A673 (cell line): ENCODE data around the gene FMR1. TPM values are rescaled to one million over a fixed set of nuclear protein-coding genes. Genes with fewer than 3 reads are reported as not detected.

Experiments
- BruUV-seq: library from RNA; stranded (reverse); fragments of 400-500 nt; replicated peaks from 2 replicates; lab custom pipeline; 2021; lab: Mats Ljungman, UMichigan
- CTCF ChIA-PET: fragments of 300-600 bp; sonication (Branson Sonifier 250); formaldehyde crosslinking; loops from one replicate; lab custom pipeline; 2022; ENCODE audit warnings: antibody characterized with exemption; lab: Charles Lee
- POLR2A ChIA-PET: fragments of 300-600 bp; sonication (Branson Sonifier 250); formaldehyde crosslinking; loops from one replicate; lab custom pipeline; 2022; ENCODE audit warnings: antibody characterized with exemption; ENCODE audit not compliant: low non-redundant PET; lab: Charles Lee
- DNase-seq: peaks from one replicate; pipeline ENCODE4 v3.0.0-alpha.2; 2015; ENCODE audit warnings: low spot score
- H3K27ac ChIP-seq: fragments of 200-600 bp; sonication (generic); 2 replicates; pipeline ENCODE4 v1.5.1; 2016; ENCODE audit warnings: mixed run types, low read depth, mild to moderate bottlenecking, mixed read lengths, antibody characterized with exemption, low read length; ENCODE audit not compliant: poor library complexity, severe bottlenecking
- H3K27me3 ChIP-seq: fragments of 200-600 bp; sonication (generic); replicated peaks from 2 replicates; pipeline ENCODE4 v1.6.1; 2017; ENCODE audit warnings: mixed run types, low read depth, mild to moderate bottlenecking, mixed read lengths, antibody characterized with exemption, low read length; ENCODE audit not compliant: insufficient read depth, poor library complexity
- H3K36me3 ChIP-seq: fragments of 200-600 bp; sonication (generic); 2 replicates; pipeline ENCODE4 v1.6.1; 2016; ENCODE audit warnings: mixed run types, mild to moderate bottlenecking, mixed read lengths, antibody characterized with exemption, low read length; ENCODE audit not compliant: insufficient read depth, poor library complexity, severe bottlenecking
- H3K4me1 ChIP-seq: fragments of 200-600 bp; sonication (generic); 2 replicates; pipeline ENCODE4 v1.6.1; 2017; ENCODE audit warnings: mixed run types, mild to moderate bottlenecking, mixed read lengths, antibody characterized with exemption, low read length; ENCODE audit not compliant: insufficient read depth, poor library complexity, severe bottlenecking
- H3K4me3 ChIP-seq: fragments of 200-600 bp; sonication (generic); 2 replicates; pipeline ENCODE4 v1.5.1; 2016; ENCODE audit warnings: low read depth, mixed run types, mild to moderate bottlenecking, mixed read lengths, low read length; ENCODE audit not compliant: poor library complexity, severe bottlenecking
- H3K9me3 ChIP-seq: fragments of 200-600 bp; sonication (generic); 2 replicates; pipeline ENCODE4 v1.6.1; 2016; ENCODE audit warnings: mixed run types, low read depth, mild to moderate bottlenecking, mixed read lengths, antibody characterized with exemption, low read length; ENCODE audit not compliant: poor library complexity, severe bottlenecking
- EZH2 ChIP-seq: fragments of 200-600 bp; sonication (generic); IDR thresholded peaks from 2 replicates; pipeline ENCODE4 v1.6.1; 2017; ENCODE audit warnings: borderline replicate concordance, low read depth, mild to moderate bottlenecking, mixed read lengths, antibody characterized with exemption, low read length; ENCODE audit not compliant: poor library complexity, severe bottlenecking
- intact Hi-C: fragments of 100-400 bp; cut with micrococcal nuclease; formaldehyde crosslinking; loops from one replicate; pipeline ENCODE4 v1.10.0; 2022; ENCODE audit not compliant: unreplicated experiment
- total RNA-seq: library from RNA; stranded (reverse); gene quantifications from 2 replicates; pipeline ENCODE4 v1.2.3, GENCODE V29; 2021
- TF ChIP-seq, protein P1 (sequence below): fragments of 300-800, 200-600 bp; sonication (generic); conservative IDR thresholded peaks from 2 replicates; pipeline ENCODE4 v1.5.1; 2017; ENCODE audit warnings: low read depth, mild to moderate bottlenecking, antibody characterized with exemption, low read length, moderate library complexity, mixed read lengths

Gene FMR1
- total RNA-seq, 1 experiment from 2014 or later = 77.4 TPM

DNA sequence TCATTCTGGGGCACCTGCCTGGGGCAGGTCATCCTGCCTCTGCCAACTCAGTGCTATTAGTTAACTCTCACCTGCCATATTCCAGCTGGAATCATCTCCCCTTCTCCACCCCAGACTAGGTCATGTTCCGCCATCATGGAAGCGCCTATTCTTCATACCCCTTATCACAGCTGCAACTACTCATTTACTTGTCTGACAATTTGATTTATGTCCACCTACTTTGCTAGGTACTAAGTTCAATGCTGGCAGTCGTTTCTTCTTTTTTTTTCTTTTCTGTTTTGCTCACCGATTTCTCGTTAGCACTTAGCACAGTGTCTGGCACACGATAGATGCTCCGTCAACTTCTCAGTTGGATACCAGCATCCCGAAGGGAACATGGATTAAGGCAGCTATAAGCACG, 1.1 kb upstream of the FMR1 start:
- TF ChIP-seq, protein P1, sequence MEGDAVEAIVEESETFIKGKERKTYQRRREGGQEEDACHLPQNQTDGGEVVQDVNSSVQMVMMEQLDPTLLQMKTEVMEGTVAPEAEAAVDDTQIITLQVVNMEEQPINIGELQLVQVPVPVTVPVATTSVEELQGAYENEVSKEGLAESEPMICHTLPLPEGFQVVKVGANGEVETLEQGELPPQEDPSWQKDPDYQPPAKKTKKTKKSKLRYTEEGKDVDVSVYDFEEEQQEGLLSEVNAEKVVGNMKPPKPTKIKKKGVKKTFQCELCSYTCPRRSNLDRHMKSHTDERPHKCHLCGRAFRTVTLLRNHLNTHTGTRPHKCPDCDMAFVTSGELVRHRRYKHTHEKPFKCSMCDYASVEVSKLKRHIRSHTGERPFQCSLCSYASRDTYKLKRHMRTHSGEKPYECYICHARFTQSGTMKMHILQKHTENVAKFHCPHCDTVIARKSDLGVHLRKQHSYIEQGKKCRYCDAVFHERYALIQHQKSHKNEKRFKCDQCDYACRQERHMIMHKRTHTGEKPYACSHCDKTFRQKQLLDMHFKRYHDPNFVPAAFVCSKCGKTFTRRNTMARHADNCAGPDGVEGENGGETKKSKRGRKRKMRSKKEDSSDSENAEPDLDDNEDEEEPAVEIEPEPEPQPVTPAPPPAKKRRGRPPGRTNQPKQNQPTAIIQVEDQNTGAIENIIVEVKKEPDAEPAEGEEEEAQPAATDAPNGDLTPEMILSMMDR = no peak
- TF ChIP-seq EZH2 = no peak
- ChIA-PET POLR2A (no interaction called here), CTCF (no interaction called here)
- Histone ChIP-seq H3K27ac (no peak overlapping the region), H3K27me3 (no peaks in the 10 kb centered on the region), H3K4me3 (no peak overlapping the region), H3K9me3 (no peaks in the 10 kb centered on the region), H3K4me1 (no peaks in the 10 kb centered on the region), H3K36me3 (no peaks in the 10 kb centered on the region)
- BruUV-seq = no TSS peak
- DNase-seq = no peak
- intact Hi-C loops = no loop called here

DNA sequence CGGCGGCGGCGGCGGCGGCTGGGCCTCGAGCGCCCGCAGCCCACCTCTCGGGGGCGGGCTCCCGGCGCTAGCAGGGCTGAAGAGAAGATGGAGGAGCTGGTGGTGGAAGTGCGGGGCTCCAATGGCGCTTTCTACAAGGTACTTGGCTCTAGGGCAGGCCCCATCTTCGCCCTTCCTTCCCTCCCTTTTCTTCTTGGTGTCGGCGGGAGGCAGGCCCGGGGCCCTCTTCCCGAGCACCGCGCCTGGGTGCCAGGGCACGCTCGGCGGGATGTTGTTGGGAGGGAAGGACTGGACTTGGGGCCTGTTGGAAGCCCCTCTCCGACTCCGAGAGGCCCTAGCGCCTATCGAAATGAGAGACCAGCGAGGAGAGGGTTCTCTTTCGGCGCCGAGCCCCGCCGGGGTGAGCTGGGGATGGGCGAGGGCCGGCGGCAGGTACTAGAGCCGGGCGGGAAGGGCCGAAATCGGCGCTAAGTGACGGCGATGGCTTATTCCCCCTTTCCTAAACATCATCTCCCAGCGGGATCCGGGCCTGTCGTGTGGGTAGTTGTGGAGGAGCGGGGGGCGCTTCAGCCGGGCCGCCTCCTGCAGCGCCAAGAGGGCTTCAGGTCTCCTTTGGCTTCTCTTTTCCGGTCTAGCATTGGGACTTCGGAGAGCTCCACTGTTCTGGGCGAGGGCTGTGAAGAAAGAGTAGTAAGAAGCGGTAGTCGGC, 528 bp downstream of the FMR1 start:
- no TSS peak for BruUV-seq
- no peak for TF ChIP-seq EZH2
- TF ChIP-seq, protein P1 = no peak
- ChIA-PET POLR2A (no interaction called here), CTCF (no interaction called here)
- peaks cover 11% of the 10 kb centered on the region for H3K4me1 ChIP-seq
- intact Hi-C loops = no loop called here
- DNase-seq = peak; percentile 45
- peak overlapping the region; percentile 89 for H3K27ac ChIP-seq
- peak overlapping the region; percentile 72 for H3K4me3 ChIP-seq
- no peaks in the 10 kb centered on the region for H3K36me3 ChIP-seq
- H3K9me3 ChIP-seq = no peaks in the 10 kb centered on the region
- no peaks in the 10 kb centered on the region for H3K27me3 ChIP-seq

DNA sequence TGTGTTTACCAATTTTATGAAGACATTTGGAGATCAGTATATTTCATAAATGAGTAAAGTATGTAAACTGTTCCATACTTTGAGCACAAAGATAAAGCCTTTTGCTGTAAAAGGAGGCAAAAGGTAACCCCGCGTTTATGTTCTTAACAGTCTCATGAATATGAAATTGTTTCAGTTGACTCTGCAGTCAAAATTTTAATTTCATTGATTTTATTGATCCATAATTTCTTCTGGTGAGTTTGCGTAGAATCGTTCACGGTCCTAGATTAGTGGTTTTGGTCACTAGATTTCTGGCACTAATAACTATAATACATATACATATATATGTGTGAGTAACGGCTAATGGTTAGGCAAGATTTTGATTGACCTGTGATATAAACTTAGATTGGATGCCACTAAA, 1.9 kb downstream of the FMR1 start:
- TF ChIP-seq, protein P1 = no peak
- no peak for TF ChIP-seq EZH2
- ChIA-PET CTCF (no interaction called here), POLR2A (no interaction called here)
- Histone ChIP-seq H3K9me3 (no peaks in the 10 kb centered on the region), H3K4me3 (peak overlapping the region; percentile 72), H3K27me3 (no peaks in the 10 kb centered on the region), H3K36me3 (no peaks in the 10 kb centered on the region), H3K27ac (peak overlapping the region; percentile 6), H3K4me1 (peaks cover 11% of the 10 kb centered on the region)
- intact Hi-C loops = no loop called here
- BruUV-seq = no TSS peak
- DNase-seq = no peak
